Astrocyte (in vitro differentiated cells and primary cell): Measurements from ENCODE around the gene ADAMTS8.

Experiments used
- CTCF ChIP-seq: IDR thresholded peaks from 2 replicates; pipeline ENCODE4 v1.5.1; 2011; ENCODE audit warnings: low read depth, mild to moderate bottlenecking, inconsistent platforms, low read length, moderate library complexity; ENCODE audit not compliant: insufficient read depth
- EZH2 ChIP-seq: IDR thresholded peaks from 2 replicates; pipeline ENCODE4 v1.6.1; 2012; ENCODE audit warnings: mild to moderate bottlenecking, low read length, inconsistent platforms; ENCODE audit not compliant: insufficient read depth

GRCh38 chr11:130469181-130469580, 40.8 kb upstream of the ADAMTS8 start:
- no peak for TF ChIP-seq CTCF
- no peak for TF ChIP-seq EZH2
